DND-41 (cell line): Measurements from ENCODE around the gene SOX6.
"Not testable (repeated sequence)": the region's sequence is repeated elsewhere in the genome, so short reads cannot be mapped to it uniquely, and the experiment has no call there.

Experiments used
- ATAC-seq: fragments of 200-7000 bp; cut with Tn5 transposase; 3 replicates; pipeline ENCODE4 v1.9.1; 2021; ENCODE audit warnings: low read depth; ENCODE audit not compliant: insufficient read depth
- DNase-seq: peaks from one replicate; pipeline ENCODE4 v3.0.0-alpha.2; 2020
- H2AFZ ChIP-seq: 2 replicates; pipeline ENCODE4 v1.6.0; 2012; ENCODE audit warnings: low read depth, low read length
- H3K27ac ChIP-seq: 2 replicates; pipeline ENCODE4 v1.5.1; 2012; ENCODE audit warnings: low read length, inconsistent platforms
- H3K27me3 ChIP-seq: fragments of 200-600 bp; sonication (generic); 2 replicates; pipeline ENCODE4 v1.6.0; 2012; ENCODE audit warnings: low read length, mild to moderate bottlenecking, inconsistent platforms; ENCODE audit not compliant: insufficient read depth, poor library complexity
- H3K36me3 ChIP-seq: 2 replicates; pipeline ENCODE4 v1.5.1; 2012; ENCODE audit warnings: low read length, inconsistent platforms; ENCODE audit not compliant: insufficient read depth
- H3K4me1 ChIP-seq: 2 replicates; pipeline ENCODE4 v1.5.1; 2012; ENCODE audit warnings: mild to moderate bottlenecking, low read length; ENCODE audit not compliant: insufficient read depth
- H3K4me2 ChIP-seq: 2 replicates; pipeline ENCODE4 v1.6.0; 2012; ENCODE audit warnings: mild to moderate bottlenecking, moderate library complexity, low read length, inconsistent platforms; ENCODE audit not compliant: insufficient read depth
- H3K4me3 ChIP-seq, 2 experiments: fragments of 200-600 bp in 1 of 2; shearing (Covaris generic) in 1 of 2; 2 replicates each; pipeline ENCODE4 v1.5.1; 2012 to 2016; ENCODE audit warnings: inconsistent platforms in 2 of 2, low read length in 2 of 2, mild to moderate bottlenecking in 2 of 2, low read depth in 1 of 2, moderate library complexity in 1 of 2
- H3K79me2 ChIP-seq: 2 replicates; pipeline ENCODE4 v1.6.0; 2012; ENCODE audit warnings: low read length, inconsistent platforms; ENCODE audit not compliant: insufficient read depth
- H3K9ac ChIP-seq: 2 replicates; pipeline ENCODE4 v1.6.0; 2012; ENCODE audit warnings: low read depth, mild to moderate bottlenecking, inconsistent platforms, low read length, moderate library complexity
- H3K9me3 ChIP-seq: 2 replicates; pipeline ENCODE4 v1.5.1; 2012; ENCODE audit warnings: low read length, moderate library complexity, mild to moderate bottlenecking, inconsistent platforms; ENCODE audit not compliant: insufficient read depth, severe bottlenecking
- H4K20me1 ChIP-seq: 2 replicates; pipeline ENCODE4 v1.6.0; 2012; ENCODE audit warnings: low read length; ENCODE audit not compliant: insufficient read depth
- CTCF ChIP-seq: IDR thresholded peaks from 2 replicates; pipeline ENCODE4 v1.5.1; 2012; ENCODE audit warnings: borderline replicate concordance, low read length, moderate library complexity, mild to moderate bottlenecking; ENCODE audit not compliant: poor library complexity, severe bottlenecking; ENCODE audit errors: extremely low read depth
- EZH2 ChIP-seq: IDR thresholded peaks from 3 replicates; pipeline ENCODE4 v1.6.1; 2012; ENCODE audit warnings: borderline replicate concordance, low read depth, mild to moderate bottlenecking, moderate library complexity, low read length, inconsistent platforms; ENCODE audit not compliant: severe bottlenecking

The SOX6 gene

GRCh38 chr11:16030664-16031063, 325.7 kb downstream of the SOX6 start:
- DNase-seq, result no peak
- H3K9ac ChIP-seq, result no peak overlapping the region
- H3K27ac ChIP-seq, result no peak overlapping the region

GRCh38 chr11:16029151-16029550, 327.2 kb downstream of the SOX6 start:
- not testable (repeated sequence) for H2AFZ ChIP-seq, DNase-seq, H3K79me2 ChIP-seq, H3K4me3 ChIP-seq, H3K4me1 ChIP-seq, H3K36me3 ChIP-seq, H3K9ac ChIP-seq, H3K4me2 ChIP-seq, H3K9me3 ChIP-seq, H3K27ac ChIP-seq, ATAC-seq, H4K20me1 ChIP-seq
- H3K27me3 ChIP-seq, result peaks cover 11% of the 10 kb centered on the region

More at GRCh38 chr11:16030664-16031063, 325.7 kb downstream of the SOX6 start:
- peaks cover 9% of the 10 kb centered on the region for H3K27me3 ChIP-seq
- no peaks in the 10 kb centered on the region; the same call in 1 of the 2 replicates for H4K20me1 ChIP-seq
- no peaks in the 10 kb centered on the region for H3K9me3 ChIP-seq
- ATAC-seq, result no peak
- H2AFZ ChIP-seq, result no peak overlapping the region
- no peaks in the 10 kb centered on the region for H3K4me1 ChIP-seq
- no peak overlapping the region for H3K4me3 ChIP-seq
- H3K79me2 ChIP-seq, result no peaks in the 10 kb centered on the region
- no peaks in the 10 kb centered on the region for H3K36me3 ChIP-seq
- H3K4me2 ChIP-seq, result no peak overlapping the region
- TF ChIP-seq EZH2 (no peak), CTCF (no peak)

- Histone ChIP-seq H3K36me3 (no peaks in the 10 kb centered on the region), H3K27me3 (peaks cover 11% of the 10 kb centered on the region), H3K4me1 (no peaks in the 10 kb centered on the region), H3K27ac (no peak overlapping the region), H3K4me2 (no peak overlapping the region), H3K4me3 (no peak overlapping the region), H3K9me3 (no peaks in the 10 kb centered on the region), H4K20me1 (no peaks in the 10 kb centered on the region), H3K79me2 (no peaks in the 10 kb centered on the region), H3K9ac (no peak overlapping the region), H2AFZ (no peak overlapping the region)
- no peak for ATAC-seq
- no peak for DNase-seq
- TF ChIP-seq EZH2 (no peak), CTCF (no peak)
These were observed 327.9 kb downstream of the SOX6 start for GRCh38 chr11:16028419-16028818.

GRCh38 chr11:16027621-16028020, 328.7 kb downstream of the SOX6 start:
- no peaks in the 10 kb centered on the region for H3K79me2 ChIP-seq
- no peak overlapping the region for H3K9ac ChIP-seq
- no peaks in the 10 kb centered on the region for H3K36me3 ChIP-seq
- no peak overlapping the region for H3K4me2 ChIP-seq
- peaks cover 11% of the 10 kb centered on the region for H3K27me3 ChIP-seq
- H2AFZ ChIP-seq, result no peak overlapping the region
- no peaks in the 10 kb centered on the region for H3K9me3 ChIP-seq
- no peak overlapping the region for H3K4me3 ChIP-seq
- no peak overlapping the region for H3K27ac ChIP-seq
- H4K20me1 ChIP-seq, result no peaks in the 10 kb centered on the region
- TF ChIP-seq EZH2, result no peak
- TF ChIP-seq CTCF, result no peak
- H3K4me1 ChIP-seq, result no peaks in the 10 kb centered on the region
- ATAC-seq, result no peak
- DNase-seq, result no peak
